SK-N-MC (cell line): ENCODE data around the gene KRT17.

Source experiments
- EZH2 ChIP-seq: fragments of 200-600 bp; sonication (generic); IDR thresholded peaks from one replicate; pipeline ENCODE4 v1.6.1; 2017; ENCODE audit warnings: antibody characterized with exemption
- POLR2AphosphoS5 ChIP-seq: IDR thresholded peaks from 2 replicates; pipeline ENCODE4 v1.6.1; 2012; ENCODE audit warnings: mild to moderate bottlenecking, low read depth, low read length, borderline replicate concordance

GRCh38 chr17:41627316-41628072 is 3.1 kb upstream of the KRT17 start:
- TF ChIP-seq POLR2AphosphoS5 (no peak), EZH2 (no peak)
